Osteocyte (in vitro differentiated cells): Measurements from ENCODE around the gene CMTM4. TPM values are rescaled to one million over a fixed set of nuclear protein-coding genes. Genes with fewer than 3 reads are reported as not detected.
A peak's percentile ranks its signal among the peaks of the same experiment; 100 is the strongest.

Experiments used
- DNase-seq: peaks from one replicate; pipeline ENCODE4 v3.0.0; 2021; ENCODE audit warnings: mixed read lengths; ENCODE audit not compliant: unreplicated experiment; ENCODE audit errors: extremely low spot score
- H3K27ac Mint-ChIP-seq: one replicate; pipeline ENCODE4 v1.8.0; 2021; ENCODE audit warnings: mild to moderate bottlenecking, mixed read lengths; ENCODE audit not compliant: unreplicated experiment
- H3K27me3 Mint-ChIP-seq: one replicate; pipeline ENCODE4 v1.8.0; 2021; ENCODE audit warnings: mixed read lengths; ENCODE audit not compliant: unreplicated experiment
- H3K36me3 Mint-ChIP-seq: one replicate; pipeline ENCODE4 v1.8.0; 2021; ENCODE audit warnings: mixed read lengths; ENCODE audit not compliant: unreplicated experiment
- H3K4me1 Mint-ChIP-seq: one replicate; pipeline ENCODE4 v1.8.0; 2021; ENCODE audit warnings: mixed read lengths; ENCODE audit not compliant: unreplicated experiment
- H3K4me3 Mint-ChIP-seq: one replicate; pipeline ENCODE4 v1.8.0; 2021; ENCODE audit warnings: mild to moderate bottlenecking, moderate library complexity, mixed read lengths; ENCODE audit not compliant: unreplicated experiment
- H3K9me3 Mint-ChIP-seq: one replicate; pipeline ENCODE4 v1.8.0; 2021; ENCODE audit warnings: mixed read lengths; ENCODE audit not compliant: unreplicated experiment
- CTCF ChIP-seq: fragments of 200-600 bp; sonication (generic); IDR thresholded peaks from 2 replicates; pipeline ENCODE4 v1.5.0; 2021; ENCODE audit warnings: antibody characterized with exemption, mild to moderate bottlenecking, moderate library complexity
- total RNA-seq: library from RNA; stranded (reverse); gene quantifications from 2 replicates; pipeline ENCODE4 v1.2.1, GENCODE V29; 2021

Gene CMTM4
- total RNA-seq, 1 donor from 2014 or later: 24.4 TPM

DNA sequence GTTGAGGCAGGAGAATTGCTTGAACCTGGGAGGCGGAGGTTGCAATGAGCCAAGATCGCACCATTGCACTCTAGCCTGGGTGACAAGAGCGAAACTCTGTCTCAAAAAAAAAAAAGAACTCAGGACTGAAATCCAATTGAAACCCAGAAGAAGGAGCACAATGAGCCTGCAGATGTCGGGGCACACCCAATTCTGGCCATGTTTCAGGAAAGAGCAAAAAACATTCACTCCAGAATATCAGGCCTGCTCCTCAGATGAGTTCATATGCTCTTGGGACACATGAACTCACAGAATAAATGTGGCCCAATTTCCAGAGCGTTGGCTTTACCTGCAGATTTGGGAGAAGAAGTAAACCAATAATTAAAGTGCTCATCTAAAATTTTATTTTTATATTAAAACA is 120.2 kb downstream of the CMTM4 start:
- Mint-ChIP-seq H3K9me3 (no peaks in the 10 kb centered on the region), H3K36me3 (no peaks in the 10 kb centered on the region), H3K27ac (no peak overlapping the region), H3K4me1 (peaks cover 40% of the 10 kb centered on the region), H3K27me3 (no peaks in the 10 kb centered on the region), H3K4me3 (no peak overlapping the region)
- no peak for DNase-seq
- TF ChIP-seq CTCF: no peak

DNA sequence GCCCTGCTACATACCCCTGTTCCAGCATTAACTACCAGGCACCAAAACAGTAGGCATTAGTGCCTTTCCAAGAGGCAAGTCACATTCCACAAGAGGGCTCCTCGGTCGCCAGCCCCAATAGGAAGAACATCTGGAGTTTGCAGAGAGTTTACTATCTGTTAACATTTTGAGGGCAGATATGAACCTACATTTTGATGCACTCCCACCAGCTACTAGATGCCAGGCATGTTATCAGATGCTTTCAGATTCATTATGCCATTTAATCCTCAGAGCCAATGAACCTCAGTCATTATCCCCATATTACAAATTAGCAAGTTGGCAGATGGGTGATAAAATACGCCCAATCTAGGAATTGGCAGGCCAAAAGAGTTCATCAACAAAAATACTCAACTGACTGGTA is 121.5 kb downstream of the CMTM4 start:
- TF ChIP-seq CTCF: no peak
- Mint-ChIP-seq H3K36me3 (no peaks in the 10 kb centered on the region), H3K27ac (no peak overlapping the region), H3K9me3 (no peaks in the 10 kb centered on the region), H3K27me3 (no peaks in the 10 kb centered on the region), H3K4me3 (no peak overlapping the region), H3K4me1 (peaks cover 34% of the 10 kb centered on the region)
- DNase-seq: no peak

DNA sequence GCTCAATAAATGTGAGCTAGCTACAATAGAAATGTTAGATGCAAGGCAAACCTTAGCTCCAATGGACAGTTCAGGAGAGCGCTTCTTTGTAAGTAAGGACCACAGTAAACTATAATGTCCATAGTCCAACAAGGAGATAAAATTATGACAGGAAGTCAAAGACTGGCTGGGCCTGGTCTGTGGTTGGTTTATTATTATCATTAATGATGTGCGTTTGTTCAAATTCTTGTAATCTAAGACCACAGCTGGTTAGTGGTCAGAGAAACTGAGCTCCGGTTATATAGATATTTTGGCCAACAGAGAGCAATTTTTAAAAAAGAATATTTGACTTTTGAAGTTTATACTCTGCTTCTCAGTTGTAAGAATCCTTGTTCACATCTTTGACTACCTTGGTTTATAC is 122.0 kb downstream of the CMTM4 start:
- Mint-ChIP-seq H3K4me3 (no peak overlapping the region), H3K27me3 (no peaks in the 10 kb centered on the region), H3K36me3 (no peaks in the 10 kb centered on the region), H3K9me3 (no peaks in the 10 kb centered on the region), H3K27ac (no peak overlapping the region), H3K4me1 (peaks cover 35% of the 10 kb centered on the region)
- no peak for DNase-seq
- no peak for TF ChIP-seq CTCF

- peak overlapping the region; percentile 0 for H3K27ac Mint-ChIP-seq
Observed at GRCh38 chr16:66574081-66574480, 122.5 kb downstream of the CMTM4 start.

DNA sequence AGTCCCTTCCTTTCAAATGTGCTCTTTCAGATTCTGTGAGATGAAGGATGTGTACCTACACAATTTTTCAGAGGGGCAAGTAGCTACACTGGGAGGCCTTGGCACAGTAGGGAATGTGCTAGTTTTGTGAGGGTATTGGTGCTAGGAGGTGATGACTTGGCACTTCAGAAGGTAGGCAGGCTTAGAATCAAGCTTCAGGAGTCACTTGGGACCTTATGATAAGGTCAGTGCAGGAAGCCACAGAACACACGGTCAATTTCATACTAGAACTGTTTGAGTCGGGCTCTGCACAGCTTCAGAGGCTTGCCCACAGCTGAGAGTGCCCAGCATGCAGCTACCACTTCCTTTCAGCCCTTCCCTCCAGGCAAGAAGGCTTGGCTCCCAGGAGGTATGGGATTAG is 124.2 kb downstream of the CMTM4 start:
- H3K36me3 Mint-ChIP-seq: peaks cover 4% of the 10 kb centered on the region
- H3K27me3 Mint-ChIP-seq: no peaks in the 10 kb centered on the region
- TF ChIP-seq CTCF: no peak
- peaks cover 45% of the 10 kb centered on the region for H3K4me1 Mint-ChIP-seq
- no peak overlapping the region for H3K4me3 Mint-ChIP-seq
- H3K9me3 Mint-ChIP-seq: no peaks in the 10 kb centered on the region
- no peak for DNase-seq
- H3K27ac Mint-ChIP-seq: peak overlapping the region; percentile 82

More at GRCh38 chr16:66574081-66574480, 122.5 kb downstream of the CMTM4 start:
- no peak overlapping the region for H3K4me3 Mint-ChIP-seq
- TF ChIP-seq CTCF: no peak
- no peak for DNase-seq
- H3K4me1 Mint-ChIP-seq: peaks cover 39% of the 10 kb centered on the region
- no peaks in the 10 kb centered on the region for H3K27me3 Mint-ChIP-seq
- H3K9me3 Mint-ChIP-seq: no peaks in the 10 kb centered on the region
- H3K36me3 Mint-ChIP-seq: no peaks in the 10 kb centered on the region
